COLO668 (cell line): ENCODE data around the gene ARFIP1.

Experiments used
- DNase-seq: peaks from one replicate; lab custom pipeline; 2025; ENCODE audit not compliant: unreplicated experiment; lab: John Stamatoyannopoulos, UW

The ARFIP1 gene

DNA sequence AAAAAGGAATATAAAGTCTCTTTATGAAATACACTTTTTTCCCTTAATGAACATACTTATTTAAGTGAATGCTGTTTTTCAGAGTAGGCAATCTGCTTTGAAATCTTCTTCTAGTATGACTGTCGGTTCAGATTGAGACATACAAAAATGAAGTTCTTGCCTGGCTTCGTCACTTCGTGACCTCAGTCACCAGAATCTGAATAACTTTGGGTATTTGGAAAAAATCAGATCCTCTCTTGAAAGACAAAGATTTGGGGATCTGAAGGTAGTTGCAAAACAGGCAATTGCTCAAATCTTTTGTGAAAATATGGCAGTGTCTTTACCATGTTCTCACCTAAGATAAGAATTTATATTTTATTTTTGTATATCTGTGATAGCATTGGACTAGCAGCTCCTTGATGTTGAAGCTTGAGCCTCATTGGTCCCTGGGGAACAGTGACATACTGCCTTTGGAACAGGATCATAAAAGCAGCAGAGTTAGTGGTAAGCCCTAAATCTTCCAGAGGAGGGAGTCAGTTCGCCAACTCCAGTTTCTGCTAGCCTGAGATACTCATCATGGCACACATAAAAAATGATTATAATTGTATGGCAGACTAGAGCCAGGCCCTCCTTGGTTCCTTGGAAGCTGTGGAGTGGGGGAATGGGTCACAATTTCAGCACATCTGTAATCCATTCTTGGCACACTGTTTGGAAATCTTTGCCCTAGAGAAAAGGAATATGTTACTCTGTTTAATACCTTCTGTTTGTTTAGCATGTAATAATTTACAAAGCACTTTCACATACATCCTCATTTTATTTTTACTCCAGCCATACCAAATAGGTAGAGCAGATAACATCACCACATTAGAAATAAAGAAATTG, 5.0 kb downstream of the ARFIP1 start:
- DNase-seq, result no peak

DNA sequence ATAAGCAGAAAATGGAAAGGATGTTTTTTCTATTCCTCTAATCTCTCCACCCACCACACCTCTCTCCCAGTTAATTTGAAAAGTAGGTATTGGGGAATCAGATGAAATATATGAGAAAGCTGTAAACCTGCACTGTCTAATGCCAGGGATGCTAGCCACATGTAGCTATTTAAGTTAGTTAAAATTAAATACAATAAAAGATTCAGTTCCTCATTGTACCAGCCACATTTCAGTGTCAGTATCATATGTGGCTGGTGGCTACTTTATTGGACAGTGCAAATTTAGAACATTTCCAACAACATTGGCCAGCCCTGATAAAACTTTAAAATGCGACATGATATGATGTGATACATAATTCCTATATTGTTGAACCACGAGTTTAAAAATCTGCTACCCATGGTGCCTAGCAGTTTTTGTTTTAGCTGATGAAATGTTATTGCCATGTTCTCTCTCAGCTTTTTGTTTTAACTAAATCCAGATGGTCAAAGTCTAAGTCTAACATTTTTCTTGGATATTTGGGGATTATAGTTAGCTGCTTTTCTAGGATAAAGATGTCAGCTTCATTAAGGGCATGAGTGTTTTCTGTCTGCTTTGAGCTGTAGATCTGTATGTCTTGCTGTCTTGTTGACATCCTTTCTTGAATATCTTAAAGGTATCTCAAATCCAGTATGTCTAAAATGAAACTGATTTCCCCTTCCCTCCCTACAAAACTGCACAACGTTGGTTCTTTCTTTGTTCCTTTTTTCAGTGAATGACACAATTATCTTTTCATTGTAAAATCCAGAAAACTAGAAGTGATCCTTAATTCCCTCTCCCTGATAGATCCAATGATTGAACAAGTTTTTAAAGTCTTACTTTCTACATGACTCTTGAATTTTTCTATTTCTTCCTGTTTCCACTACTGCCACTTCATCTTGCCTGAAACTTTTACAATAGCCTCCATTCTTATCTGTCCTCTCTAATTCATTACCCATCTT, 6.2 kb downstream of the ARFIP1 start:
- DNase-seq, result no peak

DNA sequence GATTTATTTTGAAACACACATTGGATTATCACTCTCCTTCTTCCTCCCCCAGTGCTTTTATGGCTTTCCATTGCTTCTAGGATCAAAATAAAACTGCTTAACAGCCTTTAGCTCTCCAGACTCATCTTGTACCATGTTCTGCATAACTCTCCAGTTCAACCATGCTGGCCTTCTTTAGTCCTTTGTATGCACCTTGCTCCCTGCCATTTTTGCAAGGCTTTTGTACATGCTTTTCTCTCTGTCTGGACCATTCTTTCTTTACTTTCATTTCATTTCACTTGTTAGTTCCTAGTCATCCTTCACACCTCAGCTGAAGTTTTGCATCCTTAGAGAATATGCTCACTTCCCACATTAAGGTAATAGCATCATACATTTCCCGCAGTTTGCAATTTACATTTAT, 6.9 kb downstream of the ARFIP1 start:
- no peak for DNase-seq

DNA sequence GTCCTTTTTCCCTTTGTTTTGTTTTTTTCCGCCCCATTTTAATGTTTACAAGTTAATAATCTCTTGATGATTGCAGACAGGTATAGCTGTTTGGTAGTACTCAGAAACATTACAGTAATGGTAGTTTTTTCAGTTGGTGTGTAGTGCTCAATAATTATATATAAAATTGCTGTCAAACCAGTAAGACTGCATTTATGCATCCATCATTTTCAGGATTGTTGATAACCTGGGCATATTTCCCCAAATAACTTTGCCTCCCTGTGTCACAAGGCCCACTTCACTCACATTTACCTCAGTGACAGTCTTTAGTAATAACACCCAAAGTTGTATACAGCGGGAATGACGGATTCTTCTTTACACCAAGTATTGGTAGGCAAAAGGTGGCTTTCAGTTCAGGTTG, 16.1 kb downstream of the ARFIP1 start:
- DNase-seq, result no peak

DNA sequence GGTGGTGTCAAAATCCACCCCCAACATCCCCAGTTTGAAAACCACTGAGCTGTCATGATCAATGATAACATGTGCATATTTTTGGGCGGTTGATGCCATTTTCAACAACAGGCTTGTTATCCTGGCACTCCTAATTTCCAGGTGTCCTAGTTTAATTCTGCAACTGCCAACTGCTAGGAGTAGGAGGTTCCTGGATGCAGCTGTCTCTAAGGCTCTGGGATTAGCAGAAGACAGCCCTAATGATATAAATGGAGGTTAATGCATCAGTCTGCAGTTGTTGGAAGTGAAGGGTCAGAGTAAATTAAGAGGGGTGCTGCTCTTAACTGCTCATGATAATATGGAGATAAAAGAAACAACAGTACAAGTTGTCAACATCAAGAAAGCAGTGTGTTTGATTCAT, 23.8 kb downstream of the ARFIP1 start:
- no peak for DNase-seq

DNA sequence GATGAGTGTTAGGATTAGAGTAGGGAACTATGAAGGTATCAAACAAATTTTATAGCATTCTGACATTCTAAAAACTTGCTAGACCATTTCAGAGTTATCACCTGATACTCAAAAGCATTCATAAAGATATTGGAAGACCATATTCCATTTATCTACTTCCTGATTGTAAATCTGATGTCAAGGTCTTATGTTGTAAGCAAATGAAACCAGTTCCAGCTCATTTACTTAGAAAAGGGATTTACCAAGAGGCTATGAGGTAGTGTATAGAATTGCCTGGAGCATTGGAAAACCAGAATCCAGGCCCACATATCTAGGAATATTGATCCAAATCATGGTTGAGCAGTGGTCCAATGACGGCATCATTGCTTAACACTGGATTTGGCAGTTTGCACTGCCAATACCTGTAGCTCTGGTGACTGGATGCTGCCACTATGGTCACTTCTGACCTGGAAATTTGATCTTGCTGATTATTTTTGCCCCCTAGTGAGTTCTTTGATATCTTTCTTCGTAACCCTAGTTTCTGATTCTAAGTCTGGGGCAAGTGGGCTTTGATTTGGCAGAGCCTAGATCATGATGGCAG, 25.4 kb downstream of the ARFIP1 start:
- no peak for DNase-seq

DNA sequence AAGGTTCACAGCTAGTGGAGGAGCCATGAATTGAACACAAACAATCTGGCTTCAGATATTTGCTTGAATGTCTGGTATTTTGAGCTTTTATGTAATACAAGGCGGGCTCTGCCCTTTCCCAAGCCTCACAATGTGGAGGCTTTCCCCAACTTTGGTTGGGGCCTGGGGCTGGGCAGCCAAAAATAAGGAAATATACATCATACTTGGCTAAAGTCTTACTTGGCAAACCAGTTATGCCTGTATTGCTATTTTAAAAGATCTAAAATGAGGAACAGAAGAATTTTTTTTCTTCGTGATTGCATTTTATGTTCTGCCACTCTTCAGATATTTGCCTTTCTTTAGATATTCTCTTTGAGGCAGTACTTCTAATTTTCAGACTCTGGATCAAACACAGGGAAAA, 26.1 kb downstream of the ARFIP1 start:
- DNase-seq, result no peak

DNA sequence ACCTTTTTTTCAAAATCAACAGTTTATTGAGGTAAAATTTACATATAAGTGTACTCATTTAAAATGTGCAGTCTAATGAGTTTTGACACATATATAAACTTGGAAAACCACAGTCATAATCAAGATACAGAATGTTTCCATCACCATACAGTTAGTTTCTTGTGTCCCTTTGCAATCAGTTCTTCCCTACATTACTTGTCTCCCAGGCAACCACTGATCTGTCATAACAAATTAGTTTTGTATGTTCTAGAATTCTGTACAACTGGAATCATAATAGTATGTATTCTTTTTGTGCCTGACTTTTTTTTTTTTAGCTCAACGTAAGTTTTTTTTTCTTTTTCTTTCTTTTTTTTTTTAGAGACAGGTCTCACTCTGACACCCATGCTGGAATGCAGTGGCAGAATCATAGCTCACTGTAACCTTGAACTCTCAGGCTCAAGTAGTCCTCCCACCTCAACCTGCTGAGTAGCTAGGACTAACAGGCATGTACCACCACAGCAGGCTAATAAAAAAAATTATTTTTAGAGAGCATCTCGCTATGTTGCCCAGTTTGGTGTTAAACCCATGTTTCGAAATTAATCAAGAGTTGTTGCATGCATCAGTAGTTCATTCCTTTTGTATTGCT, 26.9 kb downstream of the ARFIP1 start:
- no peak for DNase-seq

DNA sequence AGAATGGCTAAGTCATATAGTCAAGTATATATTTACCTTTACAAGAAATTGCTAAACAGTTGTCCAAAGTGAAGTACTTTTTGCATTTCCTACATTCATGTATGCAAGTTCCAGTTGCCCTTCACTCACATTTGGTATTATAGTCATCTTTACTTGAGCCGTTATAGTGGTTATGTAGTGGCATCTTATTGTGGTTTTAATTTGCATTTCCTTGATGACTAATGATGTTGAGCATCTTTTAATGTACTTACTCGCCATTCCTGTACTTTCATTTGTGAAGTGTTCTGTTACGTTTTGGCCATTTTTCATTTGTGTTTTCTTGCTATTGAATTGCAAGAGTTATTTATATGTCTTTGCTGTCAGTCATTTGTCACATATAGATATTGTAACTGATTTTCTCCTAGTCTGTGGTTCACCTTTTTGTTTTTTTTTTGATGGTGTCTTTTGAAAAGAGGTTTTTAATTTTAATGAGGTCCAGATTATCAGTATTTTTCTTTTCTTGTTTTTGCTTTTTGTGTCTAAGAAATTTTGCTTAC, 27.6 kb downstream of the ARFIP1 start:
- no peak for DNase-seq

DNA sequence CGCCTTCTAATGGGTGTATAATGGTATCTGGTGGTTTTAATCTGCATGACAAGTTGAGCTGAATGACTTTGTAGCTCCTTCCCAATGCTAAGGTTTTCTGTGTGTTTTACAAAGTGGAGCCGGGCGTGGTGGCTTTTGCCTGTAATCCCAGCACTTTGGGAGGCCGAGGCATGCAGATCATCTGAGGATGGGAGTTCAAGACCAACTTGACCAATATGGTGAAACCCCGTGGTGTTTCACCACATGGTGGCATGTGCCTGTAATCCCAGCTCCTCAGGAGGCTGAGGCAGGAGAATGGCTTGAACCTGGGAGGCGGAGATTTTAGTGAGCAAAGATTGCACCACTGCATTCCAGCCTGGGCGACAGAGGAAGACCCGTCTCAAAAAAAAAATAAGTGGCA, 28.9 kb downstream of the ARFIP1 start:
- no peak for DNase-seq

DNA sequence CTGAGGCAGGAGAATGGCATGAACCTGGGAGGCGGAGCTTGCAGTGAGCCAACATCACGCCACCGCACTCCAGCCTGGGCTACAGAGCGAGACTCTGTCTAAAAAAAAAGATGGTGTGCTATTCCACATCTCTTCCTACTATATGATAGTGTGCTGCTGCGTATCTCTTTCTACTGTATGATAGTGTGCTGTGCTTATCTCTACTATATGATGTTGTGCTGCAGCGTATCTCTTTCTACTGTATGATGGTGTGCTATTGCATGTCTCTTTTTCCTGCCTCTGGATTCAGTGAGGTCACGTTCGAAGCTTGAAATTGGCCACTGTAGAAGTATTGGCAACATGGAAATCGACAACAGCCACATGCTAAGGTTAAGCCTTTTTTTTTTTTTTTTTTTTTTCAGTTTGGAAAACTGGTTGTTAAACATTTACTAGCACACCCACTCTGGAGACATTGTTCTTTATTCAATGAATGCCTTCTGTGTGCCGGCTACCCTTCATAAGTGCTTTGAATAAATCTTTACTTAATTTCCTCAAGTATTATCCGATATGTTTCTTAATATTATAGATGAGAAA, 31.0 kb downstream of the ARFIP1 start:
- DNase-seq, result no peak

DNA sequence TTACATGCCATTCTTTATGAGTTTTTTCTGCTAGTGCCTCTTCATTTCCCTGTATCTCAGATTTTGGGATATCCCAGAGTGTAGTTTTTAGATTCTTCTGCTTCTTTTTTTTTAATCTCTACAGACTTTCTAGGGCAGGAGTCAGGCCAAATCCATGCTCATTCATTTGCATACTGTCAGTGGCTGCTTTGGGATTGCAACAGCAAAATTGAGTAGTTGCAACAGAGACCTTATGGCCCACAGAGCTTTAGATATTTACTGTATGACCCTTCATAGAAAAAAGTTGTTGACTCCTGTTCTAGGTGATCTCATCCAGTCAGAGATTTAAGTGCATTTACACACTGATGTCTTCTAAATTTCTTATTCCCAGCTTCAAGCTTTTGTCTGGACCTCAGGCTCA, 35.3 kb downstream of the ARFIP1 start:
- no peak for DNase-seq

DNA sequence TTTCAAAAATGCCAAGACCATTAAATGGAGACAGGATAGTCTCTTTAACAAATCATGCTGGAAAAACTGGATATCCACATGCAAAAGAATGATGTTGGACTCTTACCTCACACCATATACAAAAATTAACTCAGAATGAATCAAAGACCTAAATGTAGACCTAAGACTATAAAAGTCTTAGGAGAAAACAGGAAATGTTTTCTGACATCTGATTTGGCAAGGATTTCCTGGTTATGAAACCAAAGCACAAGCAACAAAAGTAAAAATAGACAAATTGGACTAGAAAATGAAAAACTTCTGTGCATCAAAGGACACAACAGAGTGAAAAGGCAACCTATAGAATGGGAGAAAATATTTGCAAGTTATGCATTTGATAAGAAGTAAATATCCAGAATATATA, 37.6 kb downstream of the ARFIP1 start:
- no peak for DNase-seq

DNA sequence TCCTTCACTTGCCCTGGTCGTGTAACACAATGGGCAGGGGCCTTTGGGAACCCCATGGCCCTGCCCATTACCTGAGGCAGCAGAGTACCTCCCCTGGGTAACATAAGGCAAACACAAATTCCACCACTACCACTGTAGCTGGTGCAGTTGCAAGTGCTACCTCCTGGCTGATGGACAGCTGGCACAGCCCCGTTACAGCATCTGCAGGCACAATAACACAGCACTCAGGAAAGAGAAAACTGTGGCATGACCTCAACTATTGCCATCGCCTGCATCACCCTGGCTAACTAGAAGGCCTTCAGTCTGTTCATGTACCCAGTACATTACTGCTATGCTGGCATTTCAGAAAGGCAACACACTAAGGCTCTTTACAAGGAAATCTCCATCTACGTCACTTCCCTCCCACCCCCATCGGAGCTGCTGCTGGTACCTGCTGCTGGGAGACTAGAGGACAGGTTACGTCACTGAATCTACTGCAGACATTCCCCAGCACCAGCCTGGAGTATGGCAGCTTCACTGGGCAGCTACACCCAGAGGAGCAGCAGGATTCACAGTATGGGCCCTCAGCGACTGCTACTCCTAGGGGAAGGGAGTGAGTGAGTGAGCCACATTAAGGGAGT, 39.4 kb downstream of the ARFIP1 start:
- no peak for DNase-seq

DNA sequence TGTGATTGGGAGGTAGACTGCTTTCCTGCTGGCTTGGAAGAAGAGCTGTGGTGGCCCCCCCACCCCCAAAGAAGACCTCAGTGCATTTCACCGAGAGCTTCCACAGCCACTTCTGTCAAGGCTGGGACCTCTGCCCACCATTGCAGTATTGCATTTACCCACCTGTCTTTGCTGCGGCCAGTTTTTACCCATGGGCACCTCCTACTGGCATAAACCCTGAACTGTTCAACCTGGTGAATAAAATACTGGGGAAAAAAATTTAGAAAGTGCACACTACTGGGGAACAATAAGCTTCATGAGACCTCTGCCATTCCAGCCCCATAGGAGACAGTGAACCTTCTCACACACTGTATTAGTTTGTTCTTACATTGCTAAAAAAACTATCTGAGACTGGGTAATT, 40.3 kb downstream of the ARFIP1 start:
- DNase-seq, result no peak

DNA sequence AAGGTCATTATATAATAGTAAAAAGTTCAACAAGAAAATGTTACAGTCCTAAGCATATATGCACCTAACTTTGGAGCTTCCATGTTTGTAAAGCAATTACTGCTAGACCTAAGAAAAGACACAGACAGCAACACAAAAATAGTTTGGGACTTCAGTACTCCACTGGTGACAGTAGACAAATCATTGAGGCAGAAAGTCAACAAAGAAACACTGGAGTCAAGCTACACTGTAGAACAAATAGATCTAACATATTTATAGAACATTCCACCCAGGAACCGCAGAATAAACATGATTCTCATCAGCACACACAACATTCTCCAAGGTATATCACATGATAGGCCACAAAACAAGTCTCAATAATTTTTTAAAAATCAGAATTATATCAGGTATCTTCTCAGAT, 42.6 kb downstream of the ARFIP1 start:
- no peak for DNase-seq

DNA sequence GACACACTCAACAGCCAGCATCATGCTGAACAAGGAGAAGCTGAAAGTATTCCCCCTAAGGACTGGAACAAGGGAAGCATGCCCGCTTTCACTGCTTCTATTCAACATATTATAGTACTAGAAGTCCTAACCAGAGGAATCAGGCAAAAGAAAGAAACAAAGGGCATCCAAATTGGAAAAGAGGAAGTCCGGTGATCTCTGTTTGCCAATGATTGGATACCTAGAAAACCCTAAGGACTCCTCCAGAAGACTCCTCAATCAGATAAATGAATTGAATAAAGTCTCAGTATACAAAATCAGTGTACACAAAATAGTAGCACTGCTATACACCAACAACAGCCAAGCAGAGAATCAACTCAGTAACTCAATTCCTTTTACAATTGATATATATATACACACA, 44.8 kb downstream of the ARFIP1 start:
- DNase-seq, result no peak

DNA sequence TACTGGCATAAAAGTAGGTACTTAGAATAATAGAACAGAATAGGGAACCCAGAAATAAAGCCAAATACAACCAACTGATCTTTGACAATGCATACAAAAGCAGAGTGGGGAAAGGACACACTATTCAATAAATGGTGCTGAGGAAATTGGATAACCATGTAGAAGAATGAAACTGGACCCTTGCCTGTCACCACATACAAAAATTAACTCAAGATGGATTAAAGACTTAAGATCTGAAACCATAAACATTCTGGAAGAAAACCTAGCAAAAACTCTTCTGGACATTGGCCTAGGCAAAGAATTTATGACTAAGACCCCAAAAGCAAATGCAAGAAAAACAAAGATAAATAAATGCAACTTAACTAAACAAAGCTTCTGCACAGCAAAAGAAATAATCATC, 45.6 kb downstream of the ARFIP1 start:
- DNase-seq, result no peak

DNA sequence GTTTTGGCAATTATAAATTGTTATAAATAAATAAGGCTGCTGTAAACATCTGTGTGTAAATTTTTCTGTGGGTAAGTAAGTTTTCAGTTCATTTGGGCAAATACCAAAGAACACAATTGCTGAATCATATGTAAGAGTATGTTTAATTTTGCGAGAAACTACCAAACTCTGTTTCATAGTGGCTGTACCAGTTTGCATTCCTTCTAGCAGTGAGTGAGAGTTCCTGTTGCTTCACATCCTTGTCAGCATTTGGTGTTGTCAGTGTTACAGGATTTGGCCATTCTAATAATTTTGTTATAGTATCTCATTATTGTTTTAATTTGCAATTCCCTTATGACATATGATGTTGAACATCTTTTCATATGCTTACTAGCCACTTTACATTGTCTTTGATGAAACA, 48.4 kb downstream of the ARFIP1 start:
- no peak for DNase-seq

DNA sequence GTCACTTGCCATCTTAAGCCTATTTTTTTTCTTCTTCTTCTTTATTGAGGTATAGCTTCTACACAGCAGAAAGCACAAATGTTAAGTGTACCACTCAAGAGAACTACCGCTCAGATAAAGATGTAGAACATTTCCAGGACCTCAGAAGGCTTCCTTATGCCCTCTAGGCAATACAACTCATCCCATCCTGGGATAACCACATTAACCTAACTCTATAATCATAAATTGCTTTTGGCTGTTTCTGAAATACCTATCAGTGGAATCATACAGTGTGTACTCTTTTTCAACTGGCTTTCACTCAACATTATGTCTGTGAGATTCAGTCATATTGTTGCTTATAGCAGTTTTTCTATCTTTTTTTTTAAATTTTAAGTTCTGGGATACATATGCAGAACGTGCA, 51.7 kb downstream of the ARFIP1 start:
- no peak for DNase-seq
